Dermis blood vessel endothelial cell (primary cell): ENCODE measurements around the gene ZFP69B. TPM values are rescaled to one million over a fixed set of nuclear protein-coding genes. Genes with fewer than 3 reads are reported as not detected.

Experiments
- total RNA-seq: library from RNA; depleted of rRNA; stranded (reverse); fragments of >200 nt; gene quantifications from 2 replicates; pipeline ENCODE4 v1.2.3, GENCODE V29; 2014

ZFP69B gene
- total RNA-seq, 1 donor from 2014 or later = 1.2 TPM

Other genes starting within 250 kb of the ZFP69B start
- not detected in 2 replicates for gene TMCO2, start 202.5 kb upstream of the ZFP69B start, total RNA-seq
- 80.4 and 85.3 TPM in 2 replicates for gene ZMPSTE24, start 192.2 kb upstream of the ZFP69B start, total RNA-seq
- 0.60 and 1.2 TPM in 2 replicates for gene COL9A2, start 133.2 kb upstream of the ZFP69B start, total RNA-seq
- gene SMAP2, start 76.7 kb upstream of the ZFP69B start, total RNA-seq = 3.7 and 6.7 TPM in 2 replicates
- 2.1 and 4.1 TPM in 2 replicates for gene ZFP69, start 26.8 kb downstream of the ZFP69B start, total RNA-seq
- gene EXO5, start 58.3 kb downstream of the ZFP69B start, total RNA-seq = 6.7 and 11.9 TPM in 2 replicates
- gene ZNF684, start 81.2 kb downstream of the ZFP69B start, total RNA-seq = 3.3 and 4.4 TPM in 2 replicates
- 0.28 and 0.34 TPM in 2 replicates for gene RIMS3, start 215.2 kb downstream of the ZFP69B start, total RNA-seq
- gene NFYC, start 241.2 kb downstream of the ZFP69B start, total RNA-seq = 19.2 and 29.5 TPM in 2 replicates